Fibroblast of lung (primary cell): ENCODE data around the gene LILRB2. TPM values are rescaled to one million over a fixed set of nuclear protein-coding genes. Genes with fewer than 3 reads are reported as not detected.

Experiments used
- DNase-seq, 2 donors: peaks; one replicate each; pipeline versions ENCODE4 v3.0.0 to v3.0.0-alpha.2; 2010; ENCODE audit warnings: low read depth in 2 of 2
- H2AFZ ChIP-seq: 2 replicates; pipeline ENCODE4 v1.5.1; 2012; ENCODE audit warnings: low read length, control low read depth, inconsistent platforms
- H3K27ac ChIP-seq: 2 replicates; pipeline ENCODE4 v1.5.1; 2011; ENCODE audit warnings: low read length, control low read depth; ENCODE audit not compliant: insufficient read depth
- H3K27me3 ChIP-seq: 2 replicates; pipeline ENCODE4 v1.5.1; 2011; ENCODE audit warnings: mild to moderate bottlenecking, low read length; ENCODE audit not compliant: control insufficient read depth, insufficient read depth
- H3K36me3 ChIP-seq: 2 replicates; pipeline ENCODE4 v1.5.1; 2011; ENCODE audit warnings: low read length; ENCODE audit not compliant: control insufficient read depth, insufficient read depth
- H3K4me1 ChIP-seq: 2 replicates; pipeline ENCODE4 v1.5.1; 2011; ENCODE audit warnings: low read length; ENCODE audit not compliant: control insufficient read depth, insufficient read depth; ENCODE audit errors: extremely low read depth
- H3K4me2 ChIP-seq: 2 replicates; pipeline ENCODE4 v1.5.1; 2011; ENCODE audit warnings: low read length, control low read depth; ENCODE audit not compliant: insufficient read depth; ENCODE audit errors: extremely low read depth
- H3K4me3 ChIP-seq, 4 experiments: fragments of 200-600 bp in 1 of 4; sonication (generic) in 1 of 4; replicated peaks in 1 of 4; 2 replicates each; pipeline ENCODE4 v1.5.1; 2011 to 2016; ENCODE audit warnings: low read length in 4 of 4, low read depth in 3 of 4, mild to moderate bottlenecking in 3 of 4, control low read depth in 2 of 4, inconsistent platforms in 1 of 4, mixed read lengths in 1 of 4; ENCODE audit not compliant: insufficient read depth in 1 of 4; ENCODE audit errors: control extremely low read depth in 1 of 4
- H3K79me2 ChIP-seq: 2 replicates; pipeline ENCODE4 v1.5.1; 2012; ENCODE audit warnings: mild to moderate bottlenecking, low read length, inconsistent platforms; ENCODE audit not compliant: control insufficient read depth, insufficient read depth
- H3K9ac ChIP-seq: 2 replicates; pipeline ENCODE4 v1.5.1; 2011; ENCODE audit warnings: mild to moderate bottlenecking, low read length, control low read depth; ENCODE audit not compliant: insufficient read depth
- H3K9me3 ChIP-seq: 2 replicates; pipeline ENCODE4 v1.5.1; 2012; ENCODE audit warnings: low read depth, low read length; ENCODE audit not compliant: control insufficient read depth, insufficient read depth
- H4K20me1 ChIP-seq: 2 replicates; pipeline ENCODE4 v1.5.1; 2011; ENCODE audit warnings: low read length; ENCODE audit not compliant: control insufficient read depth, insufficient read depth; ENCODE audit errors: extremely low read depth
- CTCF ChIP-seq, 2 donors: IDR thresholded peaks in 1 of 2; conservative IDR thresholded peaks in 1 of 2; 1 replicate in 1 of 2; 2 replicates in 1 of 2; pipeline ENCODE4 v1.5.1; 2011 to 2012; ENCODE audit warnings: low read length in 2 of 2, control low read depth in 1 of 2, inconsistent platforms in 1 of 2, low read depth in 1 of 2, mild to moderate bottlenecking in 1 of 2
- EZH2 ChIP-seq: IDR thresholded peaks from 2 replicates; pipeline ENCODE4 v1.5.1; 2012; ENCODE audit warnings: low read length, control low read depth, mild to moderate bottlenecking; ENCODE audit errors: missing control alignments
- polyA plus RNA-seq, 2 donors: library from polyadenylated mRNA; depleted of rRNA in 1 of 2; stranded (reverse) in 1 of 2; unstranded in 1 of 2; fragments of >200 nt; gene quantifications; 2 replicates each; pipeline ENCODE4 v1.2.1, GENCODE V29; 2011 to 2012; ENCODE audit warnings: missing spikeins in 1 of 2
- total RNA-seq: library from RNA; depleted of rRNA; stranded (reverse); fragments of >200 nt; gene quantifications from 2 replicates; pipeline ENCODE4 v1.2.1, GENCODE V29; 2014

The LILRB2 gene
- total and polyA plus RNA-seq, 2 donors (not counting 1 experiment from before 2014, with no cell fraction given): not detected

DNA sequence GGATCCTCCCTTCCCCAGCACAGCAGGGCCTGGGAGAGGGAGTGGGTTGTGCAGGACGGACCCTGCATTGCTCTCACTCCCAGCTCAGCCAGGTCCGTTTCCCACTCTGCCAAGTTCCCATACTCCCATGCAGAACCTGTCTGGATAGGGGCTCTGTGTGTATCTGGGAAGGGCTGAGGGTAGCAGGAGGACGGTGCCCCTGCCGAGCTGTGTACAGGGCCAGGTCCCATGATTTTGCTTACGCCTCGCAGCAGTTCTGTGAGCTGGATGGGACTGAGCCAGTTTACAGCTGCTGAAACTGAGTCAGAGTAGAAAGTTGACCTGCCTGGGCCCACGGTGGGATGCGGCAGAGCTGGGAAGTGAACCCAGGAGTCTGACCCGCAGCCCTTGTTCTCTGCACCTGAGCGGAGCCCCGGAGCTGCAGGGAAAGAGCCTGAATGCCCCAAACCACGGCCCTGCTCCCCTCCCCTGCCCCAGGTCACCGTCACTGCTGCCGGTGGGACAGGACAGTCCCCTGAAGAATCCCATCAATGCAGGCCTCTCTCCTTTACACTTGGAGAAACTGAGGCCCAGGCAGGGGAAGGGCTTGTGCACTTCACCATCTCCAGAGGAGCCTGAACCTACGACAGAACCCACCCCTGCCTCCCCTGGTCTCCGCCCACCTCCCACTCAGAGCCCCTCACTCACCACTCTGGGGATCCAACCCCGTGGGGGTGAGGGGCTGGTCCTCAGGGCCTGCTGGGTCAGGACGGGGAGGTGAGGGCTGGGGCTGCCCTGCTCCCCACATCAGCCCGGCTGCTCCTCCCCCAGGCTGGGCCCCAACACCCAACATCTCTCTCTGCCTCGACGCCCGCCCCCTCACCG is 27.3 kb downstream of the LILRB2 start:
- no peak overlapping the region for H3K4me3 ChIP-seq
- H3K27ac ChIP-seq: no peak overlapping the region
- H3K9ac ChIP-seq: no peak overlapping the region
- H3K4me1 ChIP-seq: no peaks in the 10 kb centered on the region
- DNase-seq: no peak
- H3K36me3 ChIP-seq: no peaks in the 10 kb centered on the region
- no peaks in the 10 kb centered on the region for H3K9me3 ChIP-seq
- no peaks in the 10 kb centered on the region for H3K79me2 ChIP-seq
- no peak overlapping the region for H2AFZ ChIP-seq
- H4K20me1 ChIP-seq: no peaks in the 10 kb centered on the region
- H3K27me3 ChIP-seq: no peaks in the 10 kb centered on the region
- H3K4me2 ChIP-seq: no peak overlapping the region
- TF ChIP-seq CTCF (conservative IDR thresholded peaks at IDR 0.05 in 1 of 2, IDR thresholded peaks at IDR 0.05 in 1 of 2; ENCODE audit: low read depth in 1 of 2, low read length in 2 of 2) (no peak), EZH2 (no peak)

DNA sequence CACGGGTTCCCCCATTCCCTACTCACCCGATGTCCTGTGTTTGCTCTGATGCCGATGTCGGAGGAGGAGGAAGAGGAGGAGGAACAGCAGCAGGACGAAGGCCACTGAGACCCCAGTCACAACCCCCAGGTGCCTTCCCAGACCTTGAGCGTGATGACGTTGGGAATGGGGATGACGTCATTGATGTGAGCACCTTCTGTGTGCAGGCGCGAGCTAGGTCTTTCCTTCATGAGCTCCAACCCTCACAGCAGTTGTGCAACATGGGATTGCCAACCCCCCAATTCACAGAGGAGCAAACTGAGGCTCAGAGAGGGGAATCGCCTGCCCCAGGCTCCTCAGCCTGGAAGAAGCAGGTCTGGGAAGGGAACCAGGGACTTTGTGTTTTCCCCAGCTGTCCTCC is 28.1 kb downstream of the LILRB2 start:
- Histone ChIP-seq H3K9ac (no peak overlapping the region), H3K36me3 (no peaks in the 10 kb centered on the region), H3K79me2 (no peaks in the 10 kb centered on the region), H3K4me1 (no peaks in the 10 kb centered on the region), H3K27ac (no peak overlapping the region), H3K4me2 (no peak overlapping the region), H3K9me3 (no peaks in the 10 kb centered on the region), H2AFZ (no peak overlapping the region), H3K27me3 (no peaks in the 10 kb centered on the region), H3K4me3 (no peak overlapping the region), H4K20me1 (no peaks in the 10 kb centered on the region)
- DNase-seq: no peak
- no peak for TF ChIP-seq EZH2
- TF ChIP-seq CTCF (conservative IDR thresholded peaks at IDR 0.05 in 1 of 2, IDR thresholded peaks at IDR 0.05 in 1 of 2; ENCODE audit: low read depth in 1 of 2, low read length in 2 of 2): no peak

DNA sequence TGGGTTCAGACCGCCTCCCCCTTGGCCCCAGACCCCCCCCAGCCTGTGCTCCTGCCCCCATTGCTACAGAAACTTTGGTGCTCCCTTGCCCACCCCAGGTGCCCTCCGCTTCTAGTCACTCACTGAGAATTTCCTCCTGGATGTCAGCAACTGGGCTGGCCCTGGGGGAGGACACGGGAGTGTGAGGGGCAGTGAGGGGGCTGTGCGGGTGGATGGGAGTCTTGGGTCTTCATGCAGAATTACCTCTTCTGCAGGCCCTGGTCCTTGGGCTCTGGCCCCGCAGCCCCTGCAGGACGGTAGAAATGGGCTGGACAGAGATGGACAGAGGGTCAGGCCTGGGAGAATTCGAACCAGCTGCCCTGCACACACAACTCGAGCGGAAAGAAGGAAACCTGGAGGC is 28.7 kb downstream of the LILRB2 start:
- H3K27me3 ChIP-seq: no peaks in the 10 kb centered on the region
- H2AFZ ChIP-seq: no peak overlapping the region
- no peak overlapping the region for H3K4me2 ChIP-seq
- no peaks in the 10 kb centered on the region for H3K79me2 ChIP-seq
- no peak overlapping the region for H3K27ac ChIP-seq
- H3K4me1 ChIP-seq: no peaks in the 10 kb centered on the region
- H3K36me3 ChIP-seq: no peaks in the 10 kb centered on the region
- no peak overlapping the region for H3K4me3 ChIP-seq
- no peaks in the 10 kb centered on the region for H3K9me3 ChIP-seq
- no peaks in the 10 kb centered on the region for H4K20me1 ChIP-seq
- no peak for DNase-seq
- no peak for TF ChIP-seq EZH2
- TF ChIP-seq CTCF (conservative IDR thresholded peaks at IDR 0.05 in 1 of 2, IDR thresholded peaks at IDR 0.05 in 1 of 2; ENCODE audit: low read depth in 1 of 2, low read length in 2 of 2): no peak
- no peak overlapping the region for H3K9ac ChIP-seq
